Pancreas (tissue), 10 donors: ENCODE data around the gene AIFM3. TPM values are rescaled to one million over a fixed set of nuclear protein-coding genes. Genes with fewer than 3 reads are reported as not detected.

Source experiments
- ATAC-seq, 4 donors: fragments of 200-7000 bp; cut with Tn5 transposase; one replicate each; pipeline versions ENCODE4 v1.8.0 to v1.9.1; 2020; ENCODE audit warnings: mild to moderate bottlenecking in 4 of 4, moderate library complexity in 4 of 4
- DNase-seq, 6 donors: peaks; one replicate each; pipeline ENCODE4 v3.0.0-alpha.2; 2020
- FAIRE-seq: peaks from 2 replicates; lab custom pipeline; 2012; peaks lifted over from hg19 to GRCh38; lab: Jason Lieb, UNC
- H3K27ac ChIP-seq, 4 donors: fragments of 200-600 bp; sonication (generic); 1 replicate in 3 of 4; 2 replicates in 1 of 4; pipeline versions ENCODE4 v1.5.0 to v1.8.0; 2020
- H3K27me3 ChIP-seq, 4 donors: fragments of 200-600 bp; one replicate each; pipeline ENCODE4 v1.8.0; 2021
- H3K36me3 ChIP-seq, 3 donors: fragments of 200-600 bp; sonication (generic) in 1 of 3; one replicate each; pipeline versions ENCODE4 v1.5.0 to v1.8.0; 2020 to 2021
- H3K4me1 ChIP-seq, 3 donors: fragments of 200-600 bp; one replicate each; pipeline ENCODE4 v1.8.0; 2021
- H3K4me3 ChIP-seq, 4 donors: fragments of 200-600 bp; sonication (generic) in 2 of 4; one replicate each; pipeline versions ENCODE4 v1.5.0 to v1.8.0; 2020 to 2021
- H3K9me3 ChIP-seq, 4 donors: fragments of 200-600 bp; one replicate each; pipeline ENCODE4 v1.8.0; 2021
- CTCF ChIP-seq, 4 donors: fragments of 200-600 bp; sonication (generic) in 3 of 4; IDR thresholded peaks; one replicate each; pipeline versions ENCODE4 v1.5.0 to v1.8.0; 2021; ENCODE audit warnings: antibody characterized with exemption in 4 of 4
- WGBS, 2 donors: extraction: QIAGEN DNeasy Blood & Tissue Kit; methylation state at CpG; one replicate each; pipeline ENCODE4 v1.1.7; 2013; 5-methylcytosine and 5-hydroxymethylcytosine counted together
- intact Hi-C, 3 donors: fragments of 100-400 bp; cut with DNase I; formaldehyde crosslinking; loops; one replicate each; pipeline versions ENCODE4 v1.11.1 to v1.14.2; 2022
- polyA plus RNA-seq, 2 donors: library from polyadenylated mRNA; stranded (reverse); fragments of 200-250 nt; gene quantifications; one replicate each; pipeline ENCODE4 v1.2.3, GENCODE V29; 2013
- total RNA-seq, 6 donors: library from RNA; stranded (reverse); fragmentation: NEBNext Ultra II Directional in 4 of 6; extraction: Animal tissue kit (Norgen Biotek cat#: 25700) in 4 of 6; gene quantifications; one replicate each; pipeline versions ENCODE4 v1.2.1 to v1.2.4, GENCODE V29; 2021 to 2023
- donor health status: healthy with polysubstance abuse.
- donor health status: DM: no; HTN: no; CAD: no; lungs with moderate emphysema.
- donor health status: DM: no; HTN: no; CAD: no.
- donor health status: control.
- donor health status: control.
- donor health status: Bipolar disorder and iron deficiency.
- donor health status: DM: yes; HTN: yes; CAD: no.
- donor health status: DM: no; HTN: no; CAD: no.
- donor health status: DM: no; HTN: no; CAD: no.
- donor health status: DM: yes; HTN: yes; CAD: no.

Gene AIFM3
- total and polyA plus RNA-seq, 8 donors = 0.63 to 4.5 (median 1.1) TPM

- ATAC-seq = no peak
- H3K4me1 ChIP-seq = peaks cover 23 to 40% (median 32%) of the 10 kb centered on the region in 3 donors
- FAIRE-seq = no peak
These were observed 15.1 kb upstream of the AIFM3 start for GRCh38 chr22:20951932-20952380.

GRCh38 chr22:20952544-20953341, 14.3 kb upstream of the AIFM3 start:
- Histone ChIP-seq H3K4me3 (no peak overlapping the region), H3K27ac (peak overlapping the region in 2 of 4 donors; percentile 13 to 34), H3K4me1 (peaks cover 23 to 40% (median 32%) of the 10 kb centered on the region in 3 donors), H3K27me3 (no peaks in the 10 kb centered on the region), H3K36me3 (peaks cover 2 to 6% (median 5%) of the 10 kb centered on the region in 3 donors), H3K9me3 (no peaks in the 10 kb centered on the region)
- intact Hi-C loops = no loop called here
- WGBS, 2 donors = 77 to 80% methylated on average over 13 of the region's 13 CpGs
- no peak for FAIRE-seq
- no peak for DNase-seq
- peak in 2 of 4 donors; percentile 38 to 43 for ATAC-seq
- TF ChIP-seq CTCF (IDR thresholded peaks at IDR 0.05) = no peak

More at GRCh38 chr22:20951932-20952380, 15.1 kb upstream of the AIFM3 start:
- Histone ChIP-seq H3K36me3 (peaks cover 2 to 6% (median 5%) of the 10 kb centered on the region in 3 donors), H3K27me3 (no peaks in the 10 kb centered on the region), H3K9me3 (no peaks in the 10 kb centered on the region), H3K27ac (peak overlapping the region in 1 of 4 donors; percentile 34), H3K4me3 (no peak overlapping the region)
- DNase-seq = no peak
- intact Hi-C loops = no loop called here
- 91 to 92% methylated on average over 8 of the region's 8 CpGs for WGBS, 2 donors
- no peak for TF ChIP-seq CTCF (IDR thresholded peaks at IDR 0.05)

GRCh38 chr22:20953342-20953608, 13.8 kb upstream of the AIFM3 start:
- intact Hi-C loops = no loop called here
- 69 to 72% methylated on average over 3 of the region's 3 CpGs for WGBS, 2 donors
- peaks cover 2 to 6% (median 5%) of the 10 kb centered on the region in 3 donors for H3K36me3 ChIP-seq
- no peaks in the 10 kb centered on the region for H3K27me3 ChIP-seq
- peaks cover 23 to 45% (median 32%) of the 10 kb centered on the region in 3 donors for H3K4me1 ChIP-seq
- FAIRE-seq (no peak), DNase-seq (no peak), ATAC-seq (no peak)
- no peak overlapping the region for H3K4me3 ChIP-seq
- H3K27ac ChIP-seq = peak overlapping the region in 1 of 4 donors; percentile 13
- TF ChIP-seq CTCF (IDR thresholded peaks at IDR 0.05) = no peak
- no peaks in the 10 kb centered on the region for H3K9me3 ChIP-seq

GRCh38 chr22:20953668-20954500, 13.2 kb upstream of the AIFM3 start:
- peak overlapping the region in 3 of 4 donors; percentile 13 to 72 (median 16) for H3K27ac ChIP-seq
- no peaks in the 10 kb centered on the region for H3K27me3 ChIP-seq
- no peak for TF ChIP-seq CTCF (IDR thresholded peaks at IDR 0.05)
- DNase-seq (peak in 3 of 6 donors; percentile 26 to 66 (median 41)), FAIRE-seq (no peak), ATAC-seq (peak in 3 of 4 donors; percentile 29 to 51 (median 51))
- H3K4me1 ChIP-seq = peaks cover 23 to 45% (median 32%) of the 10 kb centered on the region in 3 donors
- WGBS, 2 donors = 85 to 88% methylated on average over 8 of the region's 8 CpGs
- intact Hi-C loops = no loop called here
- H3K4me3 ChIP-seq = no peak overlapping the region
- H3K9me3 ChIP-seq = no peaks in the 10 kb centered on the region
- peaks cover 2 to 6% (median 5%) of the 10 kb centered on the region in 3 donors for H3K36me3 ChIP-seq
